ENCODE results near the gene SLC16A2.

GRCh38 chrX:74540635-74541249 lies 119.4 kb downstream of the SLC16A2 start:
- TF ChIP-seq CTCF (IDR thresholded peaks at IDR 0.05) (no peak), POLR2AphosphoS5 (IDR thresholded peaks at IDR 0.05) (no peak)
